Prostate gland (tissue), 2 donors: Measurements from ENCODE around the gene CRISP3.

ENCODE experiments used
- CTCF ChIP-seq, 4 experiments: fragments of 200-600 bp in 2 of 4; fragments of 450-650 bp in 2 of 4; sonication (generic) in 2 of 4; IDR thresholded peaks; 1 replicate in 3 of 4; 2 replicates in 1 of 4; pipeline ENCODE4 v1.5.1; 2016 to 2019; ENCODE audit warnings: antibody characterized with exemption in 4 of 4, mild to moderate bottlenecking in 2 of 4, moderate library complexity in 2 of 4
- POLR2A ChIP-seq: fragments of 450-650 bp; IDR thresholded peaks from one replicate; pipeline ENCODE4 v1.6.1; 2016; ENCODE audit warnings: antibody characterized with exemption, mild to moderate bottlenecking
- POLR2AphosphoS5 ChIP-seq: sonication (generic); formaldehyde crosslinking; IDR thresholded peaks from one replicate; pipeline ENCODE4 v1.6.1; 2017; ENCODE audit warnings: antibody characterized with exemption

DNA sequence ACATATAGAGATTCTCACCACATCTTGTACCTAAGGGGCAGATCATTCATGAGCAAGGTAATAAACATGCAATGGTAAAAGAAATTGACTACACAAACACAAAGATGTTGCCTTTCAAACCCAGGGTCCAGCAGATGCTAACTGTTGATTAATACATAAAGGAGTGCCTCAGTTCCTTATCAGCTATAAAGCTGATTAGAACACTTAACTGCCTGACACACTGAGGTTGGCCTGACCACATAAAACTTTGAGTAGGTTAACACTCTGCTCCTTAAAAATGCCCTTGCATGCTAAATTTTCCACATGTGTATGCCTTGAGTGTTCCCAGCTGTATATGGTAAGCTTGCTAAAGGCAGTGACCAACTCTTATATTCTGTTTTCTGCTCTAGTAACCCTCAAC lies 45.7 kb downstream of the CRISP3 start:
- TF ChIP-seq CTCF (IDR thresholded peaks at IDR 0.05) (no peak), POLR2A (no peak), POLR2AphosphoS5 (no peak)
